Stimulated activated CD4-positive, alpha-beta T cell treated with anti-CD3 and anti-CD28 coated beads, Interleukin-15, amount 100 ng/mL, for 1 hour (primary cell): ENCODE data around the gene CIAO1.
A peak's percentile ranks its signal among the peaks of the same experiment; 100 is the strongest.
"Not testable (repeated sequence)": the region's sequence is repeated elsewhere in the genome, so short reads cannot be mapped to it uniquely, and the experiment has no call there.

Experiments
- DNase-seq, 2 donors: peaks; one replicate each; pipeline ENCODE4 v3.0.0-alpha.2; 2020; ENCODE audit warnings: low read depth in 1 of 2, low spot score in 1 of 2

CIAO1 gene

DNA sequence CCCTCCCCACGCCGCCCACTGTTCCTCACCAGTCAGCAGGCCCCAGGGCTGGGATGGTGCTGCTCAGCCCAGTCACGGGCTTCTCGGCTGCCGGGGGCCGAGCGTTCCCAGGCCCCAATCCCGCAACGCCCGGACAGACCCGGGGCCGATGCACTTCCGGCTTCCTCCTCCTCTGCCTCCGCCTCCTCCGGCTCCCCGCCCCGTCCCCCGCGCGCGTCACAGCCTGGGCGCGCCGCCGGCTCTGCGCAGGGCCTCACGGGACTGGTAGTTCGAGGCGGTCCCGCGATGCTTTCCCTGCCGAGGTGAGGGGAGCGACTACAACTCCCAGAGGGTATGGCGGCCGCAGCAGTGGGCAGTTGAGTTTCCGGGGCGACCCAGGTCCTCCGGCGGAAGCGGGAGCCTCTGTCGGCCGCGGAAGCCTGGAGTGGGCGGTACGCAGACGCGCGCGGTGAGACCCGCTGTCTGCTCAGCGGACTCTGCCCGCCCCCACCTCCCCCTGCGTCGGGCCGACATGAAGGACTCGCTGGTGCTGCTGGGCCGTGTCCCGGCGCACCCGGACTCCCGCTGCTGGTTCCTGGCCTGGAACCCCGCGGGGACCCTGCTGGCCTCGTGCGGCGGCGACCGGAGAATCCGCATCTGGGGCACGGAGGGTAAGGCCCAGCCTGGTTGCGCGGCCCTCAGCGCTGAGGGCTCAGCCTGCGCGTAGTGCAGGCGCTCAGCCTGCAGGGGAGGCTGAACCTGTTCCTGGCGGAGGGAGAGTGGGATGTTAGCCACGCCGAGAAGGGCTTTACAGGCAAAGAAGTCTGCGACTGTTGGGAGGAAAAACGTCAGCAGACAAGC, at the start of gene CIAO1, which contains the start of gene TMEM127:
Gene CIAO1, plus strand, starts transcription at position 386 of the 840 bp plus-strand sequence. Its CDS starts 126 bp downstream, at position 512.
Gene TMEM127, minus strand, starts transcription at position 158 of the 840 bp plus-strand sequence. CDS start 616 bp downstream, outside the sequence.
- peak; percentile 94 to 95 for DNase-seq

DNA sequence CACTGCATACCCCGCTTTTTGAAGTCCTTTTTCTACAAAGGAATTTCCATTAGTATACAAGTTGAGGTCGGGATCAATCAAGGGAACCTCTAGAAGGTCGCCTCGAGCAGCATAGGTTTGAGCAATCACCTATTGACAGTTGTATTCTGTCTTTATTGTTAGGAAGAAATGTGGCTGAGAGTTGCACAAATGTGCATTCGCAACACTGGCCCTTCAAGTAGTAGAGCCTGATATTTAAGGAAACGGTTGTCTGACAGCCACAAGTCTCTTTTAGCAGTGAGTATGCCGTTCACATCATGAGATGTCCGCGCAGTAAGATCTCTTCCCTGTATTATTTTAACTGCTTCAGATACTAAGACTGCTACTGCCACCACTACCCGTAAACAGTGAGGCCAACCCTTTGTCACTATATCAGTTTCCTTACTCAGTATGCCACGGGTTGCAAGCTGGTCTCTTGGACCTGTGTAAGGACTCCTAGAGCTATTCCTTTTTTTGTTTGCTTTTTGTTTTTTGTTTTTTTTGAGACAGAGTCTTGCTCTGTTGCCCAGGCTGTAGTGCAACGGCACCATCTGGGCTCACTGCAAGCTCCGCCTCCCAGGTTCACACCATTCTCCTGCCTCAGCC, 47.4 kb upstream of the CIAO1 start:
- no peak for DNase-seq

DNA sequence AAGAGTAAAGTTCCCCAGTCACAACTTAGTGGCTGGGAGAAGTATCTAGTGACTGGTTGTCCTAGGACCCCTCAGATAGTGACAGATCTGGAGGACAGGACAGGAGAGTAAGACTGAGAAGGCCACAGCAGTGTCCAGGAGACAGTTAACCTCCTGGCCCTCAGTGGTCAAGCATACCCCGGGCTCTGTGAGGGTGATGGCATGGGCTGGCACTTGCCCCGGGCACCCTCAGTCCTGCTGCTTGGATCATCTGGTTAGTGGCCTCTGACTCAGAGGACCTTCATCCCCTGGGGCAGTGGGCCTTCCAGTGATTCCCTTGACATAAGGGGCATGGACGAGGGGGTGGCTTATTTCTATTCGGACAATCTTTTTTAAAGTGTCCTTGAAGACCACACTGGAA, 46.1 kb upstream of the CIAO1 start:
- DNase-seq = not testable (repeated sequence)

DNA sequence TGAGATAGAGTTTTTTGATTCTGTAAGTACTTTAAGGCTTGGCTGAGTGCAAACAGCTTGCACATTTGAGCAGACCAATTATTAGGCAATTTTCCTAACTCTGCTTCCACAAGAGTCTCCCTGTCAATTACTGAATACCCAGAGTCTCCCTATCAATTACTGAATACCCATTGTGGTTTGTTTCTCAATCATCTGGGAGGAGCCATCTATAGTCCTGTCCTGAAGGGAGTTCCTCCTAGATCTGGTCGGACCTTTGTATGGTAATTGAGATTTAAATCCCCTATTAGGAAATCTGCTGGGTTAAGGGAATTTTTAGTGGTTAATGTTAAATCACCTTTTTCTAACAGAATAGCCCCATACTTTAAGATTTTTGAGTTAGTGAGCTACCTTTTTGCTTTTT, 44.9 kb upstream of the CIAO1 start:
- DNase-seq = not testable (repeated sequence)

DNA sequence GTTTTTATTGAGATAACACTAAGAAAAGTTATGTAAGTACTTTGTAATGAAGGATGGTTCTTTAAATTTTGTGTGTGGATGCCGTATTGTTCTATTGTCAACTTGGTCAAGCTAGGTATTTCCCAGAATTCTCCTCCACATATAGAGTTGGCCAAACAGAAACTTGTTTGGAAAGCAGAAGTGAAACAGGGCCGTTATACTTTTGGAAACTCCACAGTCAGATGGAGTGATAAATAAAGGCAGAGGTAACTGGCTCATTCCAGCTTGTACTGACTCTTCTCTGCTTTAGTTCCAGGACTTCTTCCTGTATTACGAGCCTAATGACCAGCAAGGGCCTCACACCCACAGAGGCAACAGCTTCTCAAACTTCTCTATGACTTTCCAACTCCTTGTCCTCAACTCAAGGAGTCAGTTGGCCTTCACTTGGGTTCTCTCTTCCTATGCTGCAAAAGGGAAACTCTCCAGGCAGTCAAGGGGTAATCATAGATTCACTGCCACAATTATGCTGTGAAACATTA, 41.0 kb upstream of the CIAO1 start:
- DNase-seq = no peak

DNA sequence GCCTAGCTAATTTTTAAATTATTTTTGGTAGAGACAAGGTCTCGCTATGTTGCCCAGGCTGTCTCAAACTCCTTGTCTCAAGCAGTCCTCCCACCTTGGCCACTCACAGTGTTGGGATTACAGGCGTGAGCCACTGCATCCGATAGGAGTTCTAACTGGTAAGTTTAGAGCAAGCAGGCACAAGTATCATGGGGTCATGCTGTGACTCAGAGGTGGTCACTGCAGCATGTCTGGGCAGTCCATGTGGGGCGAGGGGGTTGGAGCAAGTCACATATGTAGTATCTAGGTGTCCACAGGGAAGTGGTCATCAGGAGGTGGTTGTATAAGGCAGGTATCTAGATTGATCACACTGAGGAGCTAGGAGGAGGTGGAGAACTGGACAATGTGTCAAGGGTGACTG, 34.7 kb upstream of the CIAO1 start:
- DNase-seq = no peak

DNA sequence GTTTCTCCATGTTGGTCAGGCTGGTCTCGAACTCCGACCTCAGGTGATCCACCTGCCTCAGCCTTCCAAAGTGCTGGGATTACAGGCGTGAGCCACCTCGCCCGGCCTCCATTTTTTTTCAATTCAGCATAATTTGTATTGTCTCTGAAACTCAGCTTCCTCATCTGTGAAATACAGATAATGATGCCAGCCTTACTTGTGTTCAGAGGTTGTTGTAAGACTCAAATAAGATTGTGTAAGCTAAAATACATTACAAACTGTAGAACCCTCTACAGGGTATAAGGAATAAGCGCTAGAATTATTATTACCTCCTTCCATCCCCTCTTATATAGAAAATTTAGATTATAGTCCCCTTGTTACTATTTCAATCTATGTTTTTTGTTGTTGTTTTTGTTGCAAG, 32.6 kb upstream of the CIAO1 start:
- DNase-seq = no peak

DNA sequence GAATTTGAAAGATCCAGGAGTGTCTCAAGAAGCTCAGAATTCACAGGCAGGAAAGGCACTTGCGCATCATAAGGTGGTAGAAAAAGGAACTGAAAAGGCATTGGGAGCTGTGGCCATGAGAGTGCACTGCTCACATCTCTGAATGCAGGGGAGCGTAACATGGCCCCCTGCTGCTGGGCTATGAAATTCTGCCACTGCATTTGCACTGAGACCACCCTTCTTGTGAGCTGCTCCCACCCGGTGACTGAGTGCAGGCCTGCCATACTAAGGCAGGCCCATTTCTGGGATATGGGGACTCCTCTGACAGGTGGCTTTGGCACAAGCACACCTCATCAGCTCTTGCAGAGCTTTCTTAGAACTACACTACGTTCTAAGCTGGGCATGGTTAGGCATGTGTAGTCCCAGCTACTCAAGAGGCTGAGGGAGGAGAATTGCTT, 32.1 kb upstream of the CIAO1 start:
- DNase-seq = no peak

DNA sequence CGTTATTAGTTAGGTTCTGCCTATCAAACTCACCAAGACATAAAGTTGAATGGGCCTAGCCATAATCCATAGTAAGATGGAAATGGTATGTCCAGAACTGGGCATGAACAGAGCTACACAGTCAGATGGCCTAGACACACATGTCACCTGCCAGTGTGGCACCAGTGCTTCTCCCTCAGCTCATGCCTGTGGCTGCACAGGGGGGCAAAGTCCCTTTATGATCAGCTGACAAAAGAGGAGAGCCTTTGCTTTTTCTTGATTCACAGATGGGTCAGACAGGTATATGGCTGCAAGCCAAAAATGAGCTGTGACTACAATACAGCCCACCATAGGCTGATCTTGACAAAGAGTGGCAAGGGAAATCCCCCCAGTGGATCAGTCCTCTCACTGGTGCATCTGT, 29.1 kb upstream of the CIAO1 start:
- no peak for DNase-seq

DNA sequence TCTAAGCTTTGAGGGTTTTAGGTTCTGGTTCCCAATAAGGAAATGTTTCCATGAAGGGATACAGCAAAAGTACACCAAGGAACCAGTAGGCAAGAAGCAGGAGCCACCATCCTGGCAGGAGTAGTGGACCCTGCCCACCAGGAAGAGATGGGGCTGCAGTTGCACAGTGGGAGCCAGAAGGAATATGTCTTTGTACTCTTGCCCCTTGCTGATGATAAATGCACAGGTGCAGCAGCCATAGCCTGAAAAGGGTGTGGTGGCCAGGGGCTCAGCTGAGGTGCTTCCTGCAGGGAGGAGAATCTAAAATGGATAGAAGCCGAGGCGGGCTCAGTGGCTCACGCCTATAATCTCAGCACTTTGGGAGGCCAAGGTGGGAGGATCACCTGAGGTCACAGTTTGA, 27.8 kb upstream of the CIAO1 start:
- DNase-seq = no peak

DNA sequence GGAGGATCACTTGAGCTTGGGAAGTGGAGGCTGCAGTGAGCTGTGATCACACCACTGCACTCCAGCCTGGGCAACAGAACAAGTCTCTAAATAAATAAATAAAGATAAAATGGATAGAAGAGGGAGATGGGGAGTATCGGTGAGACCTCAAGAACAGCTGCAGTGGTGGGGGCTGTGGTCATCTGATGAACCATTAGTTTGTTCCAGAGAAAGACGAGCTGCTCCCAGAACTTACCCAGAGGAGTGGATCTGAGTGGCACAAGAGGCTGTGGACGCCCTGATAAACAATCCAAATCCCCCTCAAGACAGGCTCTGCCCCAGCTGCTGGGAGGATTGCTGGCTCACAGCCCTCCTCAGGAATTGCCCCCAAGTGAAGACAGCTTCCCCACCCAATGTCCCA, 26.9 kb upstream of the CIAO1 start:
- DNase-seq = no peak

DNA sequence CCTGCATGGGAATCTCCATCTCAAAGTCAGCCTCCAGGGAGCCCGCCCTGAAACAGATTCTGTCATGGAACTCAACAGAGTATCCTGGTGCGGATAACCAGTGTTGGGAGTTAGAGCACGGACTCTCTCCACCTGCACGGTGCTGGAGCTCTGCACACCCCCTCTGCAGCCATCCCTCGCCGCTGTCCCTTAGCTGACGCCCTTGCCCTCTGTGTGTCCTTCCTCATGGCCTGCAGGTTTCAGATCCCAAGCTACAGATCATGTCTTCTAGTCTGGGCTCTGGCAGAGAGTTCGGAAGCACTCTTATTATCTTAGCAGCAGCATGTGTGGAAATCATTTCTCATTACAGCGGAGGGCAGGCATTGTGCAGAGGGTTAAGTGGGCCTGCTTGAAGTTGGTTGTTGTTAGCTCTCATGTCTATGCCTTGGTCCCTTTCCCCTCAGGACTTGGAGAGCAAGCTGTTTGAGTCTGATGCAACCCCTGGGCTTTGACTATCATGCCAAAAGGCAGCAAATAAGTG, 26.2 kb upstream of the CIAO1 start:
- no peak for DNase-seq

DNA sequence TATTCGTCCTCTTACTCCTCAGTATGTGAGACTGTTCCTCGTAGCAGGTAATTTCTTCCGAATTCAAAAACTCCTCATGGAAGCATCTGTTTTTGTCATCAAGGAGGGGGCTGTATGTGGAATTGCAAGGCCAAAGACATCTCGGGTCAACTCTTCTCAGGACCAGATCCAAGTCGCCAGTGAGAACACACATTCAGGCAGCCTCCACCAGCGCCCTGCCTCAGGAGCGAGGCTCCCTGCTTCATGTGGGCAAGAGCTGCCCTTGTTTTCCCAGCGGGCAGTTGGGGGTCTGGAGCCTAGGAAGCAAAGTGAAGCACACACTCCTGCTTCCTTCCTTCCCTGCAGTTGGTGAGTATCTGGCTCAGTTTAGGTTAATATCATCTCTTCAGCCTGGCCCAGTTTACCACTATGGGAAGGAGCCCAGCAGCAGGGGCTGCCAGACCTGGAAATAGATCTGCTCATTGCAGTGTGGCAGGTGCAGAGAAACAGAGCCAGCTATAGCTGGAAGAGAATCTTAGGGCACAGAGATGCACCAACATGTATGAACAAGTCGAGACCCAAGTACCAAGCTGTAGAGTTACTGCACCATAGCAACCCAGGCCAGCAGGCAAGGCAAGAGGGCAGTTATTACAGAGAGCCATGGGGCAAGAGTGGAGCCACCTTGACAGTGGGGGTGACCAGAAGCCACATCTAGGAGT, 25.5 kb upstream of the CIAO1 start:
- DNase-seq = no peak

DNA sequence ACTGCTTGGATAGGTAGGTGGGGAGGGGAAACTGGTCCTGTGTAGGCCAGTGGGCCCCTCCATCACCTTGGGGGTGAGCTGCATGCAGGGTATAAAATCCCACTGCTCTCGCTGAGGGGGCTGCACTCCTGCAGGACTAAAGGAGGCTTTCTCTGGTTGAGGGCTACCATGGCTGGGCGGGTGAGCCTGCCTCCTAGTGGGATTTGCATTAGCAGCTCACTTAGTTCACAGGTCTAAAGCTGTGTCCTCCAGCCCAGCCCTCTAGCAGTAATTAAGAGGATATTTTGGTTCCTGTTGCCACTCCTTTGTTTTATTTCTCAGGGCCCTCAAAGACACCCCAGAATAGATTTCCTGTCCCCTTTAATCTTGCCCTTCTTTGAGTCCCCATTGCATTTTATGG, 24.8 kb upstream of the CIAO1 start:
- no peak for DNase-seq

DNA sequence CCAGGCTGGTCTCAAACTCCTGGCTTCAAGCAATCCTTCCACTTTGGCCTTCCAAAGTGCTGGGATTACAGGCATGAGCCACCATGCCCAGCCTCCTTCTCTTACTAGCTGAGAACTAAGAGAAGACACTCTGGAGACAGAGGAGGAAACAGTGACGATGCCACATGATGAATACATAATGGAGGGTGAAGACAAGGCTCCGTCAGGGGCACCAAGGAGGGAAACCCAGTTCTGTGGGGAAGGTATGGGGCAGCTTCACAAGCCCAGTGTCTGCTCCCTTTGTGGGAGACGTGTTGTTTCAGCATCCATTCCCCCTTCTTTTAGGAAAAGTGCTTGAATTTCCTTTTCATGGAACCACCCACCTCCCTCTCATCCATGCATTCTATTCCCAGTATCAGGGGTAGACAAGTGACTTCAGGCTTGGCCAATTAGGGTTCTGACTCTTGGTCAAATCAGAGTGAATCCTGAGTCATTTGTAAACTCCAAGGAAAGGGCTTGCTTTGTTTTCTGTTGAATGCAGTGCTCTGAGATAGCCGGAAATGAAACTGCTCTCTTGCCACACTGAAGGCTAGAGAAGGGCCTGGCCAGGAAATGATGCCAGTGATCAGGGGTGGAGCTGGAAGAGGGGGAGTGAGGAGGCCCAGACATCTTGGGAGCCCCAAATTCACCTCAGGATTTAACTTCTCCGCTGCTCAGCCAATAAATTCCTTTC, 24.0 kb upstream of the CIAO1 start:
- DNase-seq = no peak

DNA sequence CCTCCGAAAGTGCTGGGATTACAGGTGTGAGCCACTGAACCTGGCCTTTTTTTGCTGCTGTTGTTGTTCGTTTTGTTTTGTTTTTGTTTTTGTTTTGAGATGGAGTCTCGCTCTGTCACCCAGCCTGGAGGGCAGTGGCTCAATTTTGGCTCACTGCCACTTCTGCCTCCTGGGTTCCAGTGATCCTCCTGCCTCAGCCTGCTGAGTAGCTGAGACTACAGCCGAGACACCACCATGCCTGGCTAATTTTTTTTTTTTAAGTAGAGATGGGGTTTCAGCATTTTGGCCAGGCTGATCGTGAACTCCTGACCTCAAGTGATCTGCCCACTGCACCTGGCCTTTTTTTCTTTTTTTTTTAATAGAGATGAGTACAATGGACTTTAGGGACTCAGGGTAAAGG, 22.2 kb upstream of the CIAO1 start:
- DNase-seq = no peak

DNA sequence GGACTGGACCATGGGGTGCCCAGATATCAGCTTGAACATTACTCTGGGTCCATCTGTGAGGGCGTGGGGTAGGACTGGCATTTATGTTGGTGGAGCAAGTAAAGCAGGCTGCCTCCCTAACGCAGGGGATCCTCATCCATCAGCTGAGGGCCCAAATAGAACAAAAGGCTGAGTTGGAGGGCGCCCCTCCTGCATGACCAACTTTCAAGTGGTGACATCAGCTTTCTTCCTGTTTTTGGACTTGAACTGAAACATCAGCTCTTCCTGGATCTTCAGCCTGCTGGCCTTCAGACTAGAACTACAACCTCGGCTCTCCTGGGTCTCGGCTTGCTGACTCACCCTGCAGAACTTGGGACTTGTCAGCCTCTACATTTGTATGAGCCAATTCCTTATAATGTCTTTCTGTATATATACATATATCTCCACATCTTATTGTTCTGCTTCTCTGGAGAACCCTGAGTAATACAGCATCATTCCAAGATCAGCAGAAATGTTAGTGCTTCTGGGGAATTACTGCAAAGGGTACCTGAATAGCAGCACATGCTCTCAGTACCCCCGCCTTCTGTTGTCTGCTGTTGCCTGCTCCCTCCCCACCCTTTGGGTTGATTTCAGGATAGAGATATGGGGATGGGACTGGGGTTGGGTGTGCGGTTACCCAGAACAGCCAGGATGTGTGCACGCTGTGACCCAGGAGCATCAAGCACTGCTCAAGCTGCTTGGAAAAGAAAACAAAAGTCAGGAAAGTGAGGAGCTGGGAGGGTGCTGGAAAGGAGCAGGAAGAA, 20.2 kb upstream of the CIAO1 start:
- no peak for DNase-seq

DNA sequence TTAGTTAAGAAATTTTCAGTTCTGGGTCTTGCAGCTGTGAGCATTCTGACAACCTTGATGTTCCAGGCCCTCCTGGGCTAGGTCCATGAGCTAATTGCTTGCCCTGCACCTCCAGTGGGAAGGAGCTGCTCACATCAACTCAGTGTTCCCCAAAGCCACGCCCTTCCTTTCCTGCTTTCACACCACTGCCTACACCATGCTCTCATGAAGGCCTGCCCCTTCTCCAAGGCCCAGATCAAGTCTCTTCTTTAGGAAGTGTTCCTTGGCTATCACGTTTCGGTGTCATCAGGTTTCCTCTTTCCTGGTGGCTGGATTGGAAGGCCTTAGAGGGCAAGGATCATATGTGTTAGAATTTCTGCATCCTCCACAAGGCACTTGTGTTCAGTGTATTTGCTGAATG, 19.0 kb upstream of the CIAO1 start:
- no peak for DNase-seq

DNA sequence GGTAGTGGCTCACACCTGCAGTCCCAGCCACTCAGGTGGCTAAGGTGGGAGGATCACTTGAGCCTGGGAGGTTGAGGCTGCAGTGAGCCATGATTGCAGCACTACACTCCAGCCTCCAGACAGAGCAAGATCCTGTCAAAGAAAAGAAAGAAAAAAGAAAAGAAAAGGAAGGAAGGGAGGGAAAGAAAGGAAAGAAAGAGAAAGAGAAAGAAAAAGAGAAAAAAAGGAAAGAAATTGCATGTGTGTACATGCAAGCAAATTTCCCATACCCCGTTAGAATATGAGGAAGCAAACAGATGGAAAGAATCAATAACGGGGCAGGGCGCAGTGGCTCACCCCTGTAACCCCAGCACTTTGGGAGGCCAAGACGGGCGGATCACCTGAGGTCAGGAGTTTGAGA, 18.1 kb upstream of the CIAO1 start:
- no peak for DNase-seq

DNA sequence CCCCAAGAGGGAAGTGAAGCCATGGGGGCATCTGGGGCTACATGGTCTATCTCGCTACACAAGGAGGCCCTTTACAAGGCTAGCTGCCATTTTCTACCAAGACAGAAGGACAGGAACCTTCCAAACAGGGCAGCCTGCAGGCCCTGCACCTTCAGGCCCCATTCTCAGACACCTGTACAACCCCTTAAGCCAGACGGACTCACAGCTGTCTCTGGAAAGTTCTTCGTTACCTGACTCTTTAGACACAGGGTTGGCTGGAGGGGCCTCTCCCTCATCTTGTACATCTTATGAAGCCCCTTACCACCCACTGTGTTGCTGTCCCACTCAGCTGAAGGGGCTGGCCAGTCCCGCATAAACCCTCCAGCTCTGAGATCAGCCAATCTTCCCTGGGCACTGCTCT, 17.4 kb upstream of the CIAO1 start:
- DNase-seq = no peak
